Lung microvascular endothelial cell (primary cell): ENCODE measurements around the gene DCC. TPM values are rescaled to one million over a fixed set of nuclear protein-coding genes. Genes with fewer than 3 reads are reported as not detected.

ENCODE experiments used
- DNase-seq, 2 donors: peaks; one replicate each; pipeline versions ENCODE4 v3.0.0 to v3.0.0-alpha.2; 2010; ENCODE audit warnings: low read depth in 2 of 2
- total RNA-seq: library from RNA; depleted of rRNA; stranded (reverse); fragments of >200 nt; gene quantifications from 2 replicates; pipeline ENCODE4 v1.2.1, GENCODE V29; 2014

The DCC gene
- total RNA-seq, 1 donor from 2014 or later, result not detected

- no peak for DNase-seq
Measured at GRCh38 chr18:53004798-53005197, 664.8 kb downstream of the DCC start.

GRCh38 chr18:53018791-53019190 is 678.8 kb downstream of the DCC start:
- no peak for DNase-seq

GRCh38 chr18:53025247-53025646 is 685.2 kb downstream of the DCC start:
- DNase-seq, result no peak

- DNase-seq, result no peak
Measured at GRCh38 chr18:53028565-53028964, 688.6 kb downstream of the DCC start.

- no peak for DNase-seq
Measured at GRCh38 chr18:53033128-53033527, 693.1 kb downstream of the DCC start.

GRCh38 chr18:53038608-53039007 is 698.6 kb downstream of the DCC start:
- no peak for DNase-seq

GRCh38 chr18:53040286-53040685 is 700.3 kb downstream of the DCC start:
- no peak for DNase-seq

GRCh38 chr18:53056064-53056463 is 716.1 kb downstream of the DCC start:
- no peak for DNase-seq

- DNase-seq, result no peak
Measured at GRCh38 chr18:53070788-53071187, 730.8 kb downstream of the DCC start.

- no peak for DNase-seq
Measured at GRCh38 chr18:53080687-53081086, 740.7 kb downstream of the DCC start.

GRCh38 chr18:53093636-53094035 is 753.6 kb downstream of the DCC start:
- DNase-seq, result no peak

- no peak for DNase-seq
Measured at GRCh38 chr18:53101536-53102105, 761.6 kb downstream of the DCC start.

- no peak for DNase-seq
Measured at GRCh38 chr18:53114441-53114840, 774.4 kb downstream of the DCC start.

GRCh38 chr18:53115876-53116585 is 776.0 kb downstream of the DCC start:
- no peak for DNase-seq

GRCh38 chr18:53117851-53118250 is 777.9 kb downstream of the DCC start:
- DNase-seq, result no peak

- no peak for DNase-seq
Measured at GRCh38 chr18:53126210-53126609, 786.2 kb downstream of the DCC start.

GRCh38 chr18:53131001-53131400 is 791.0 kb downstream of the DCC start:
- no peak for DNase-seq

- DNase-seq, result no peak
Measured at GRCh38 chr18:53134711-53135110, 794.7 kb downstream of the DCC start.

- no peak for DNase-seq
Measured at GRCh38 chr18:53135654-53136053, 795.7 kb downstream of the DCC start.

- DNase-seq, result no peak
Measured at GRCh38 chr18:53139746-53140500, 799.9 kb downstream of the DCC start.

- DNase-seq, result no peak
Measured at GRCh38 chr18:53142005-53142404, 802.0 kb downstream of the DCC start.

GRCh38 chr18:53147472-53147871 is 807.5 kb downstream of the DCC start:
- DNase-seq, result no peak

- DNase-seq, result no peak
Measured at GRCh38 chr18:53148123-53148522, 808.1 kb downstream of the DCC start.
